ENCODE data around the gene OR51I1. TPM values are rescaled to one million over a fixed set of nuclear protein-coding genes. Genes with fewer than 3 reads are reported as not detected.

OR51I1 gene
- total and polyA plus RNA-seq, 7 donors = not detected

GRCh38 chr11:5423131-5423530 is 18.2 kb downstream of the OR51I1 start:
- no peak for TF ChIP-seq CTCF (IDR thresholded peaks at IDR 0.05)
- no peaks in the 10 kb centered on the region for H3K9me3 ChIP-seq
- WGBS, 3 donors = 62 to 68% (median 66%) methylated on average over 3 of the region's 3 CpGs
- peaks cover 0 to 1% (median 0%) of the 10 kb centered on the region in 3 donors for H3K27me3 ChIP-seq (ENCODE audit: insufficient read depth in 3 of 3, low read length in 2 of 3)
- no peak for ATAC-seq
- no peak for DNase-seq
- no peak overlapping the region for H3K4me3 ChIP-seq
- no peak overlapping the region for H3K27ac ChIP-seq
- H3K4me1 ChIP-seq = no peaks in the 10 kb centered on the region
- intact Hi-C loops (cut with DNase I) = no loop called here
- H3K36me3 ChIP-seq (ENCODE audit: insufficient read depth in 1 of 2, low read depth in 1 of 2) = no peaks in the 10 kb centered on the region

- Histone ChIP-seq H3K4me3 (no peak within 1 kb of the TSS), H3K36me3 (ENCODE audit: insufficient read depth in 1 of 2, low read depth in 1 of 2) (no peaks in the 10 kb centered on the region), H3K9me3 (no peaks in the 10 kb centered on the region), H3K4me1 (no peaks in the 10 kb centered on the region), H3K27me3 (ENCODE audit: insufficient read depth in 3 of 3, low read length in 2 of 3) (peaks cover 0 to 1% (median 0%) of the 10 kb centered on the region in 3 donors), H3K27ac (no peak within 1 kb of the TSS)
- WGBS, 3 donors = 55 to 76% (median 65%) methylated on average over 1 of the region's 1 CpG
- TF ChIP-seq CTCF (IDR thresholded peaks at IDR 0.05) = no peak
- DNase-seq (no peak), ATAC-seq (no peak)
- intact Hi-C loops (cut with DNase I) = no loop called here
These were observed 19.5 kb downstream of the OR51I1 start, which contains the start of gene OR51Q1 for GRCh38 chr11:5421811-5422210. OR51Q1 (plus strand) TSS chr11:5422111; CDS start chr11:5422201, 90 bp downstream.

- ATAC-seq (no peak), DNase-seq (no peak)
- H3K27ac ChIP-seq = no peak overlapping the region
- no peaks in the 10 kb centered on the region for H3K4me1 ChIP-seq
- no peaks in the 10 kb centered on the region for H3K36me3 ChIP-seq (ENCODE audit: insufficient read depth in 1 of 2, low read depth in 1 of 2)
- peaks cover 0 to 1% (median 0%) of the 10 kb centered on the region in 3 donors for H3K27me3 ChIP-seq (ENCODE audit: insufficient read depth in 3 of 3, low read length in 2 of 3)
- no peaks in the 10 kb centered on the region for H3K9me3 ChIP-seq
- H3K4me3 ChIP-seq = no peak overlapping the region
- intact Hi-C loops (cut with DNase I) = no loop called here
- 47 to 53% (median 48%) methylated on average over 5 of the region's 5 CpGs for WGBS, 3 donors
- no peak for TF ChIP-seq CTCF (IDR thresholded peaks at IDR 0.05)
These were observed 20.3 kb downstream of the OR51I1 start for GRCh38 chr11:5420993-5421392.

- no peaks in the 10 kb centered on the region for H3K9me3 ChIP-seq
- ATAC-seq (no peak), DNase-seq (no peak)
- no peak overlapping the region for H3K4me3 ChIP-seq
- H3K4me1 ChIP-seq = no peaks in the 10 kb centered on the region
- H3K27me3 ChIP-seq (ENCODE audit: insufficient read depth in 3 of 3, low read length in 2 of 3) = no peaks in the 10 kb centered on the region
- no peak for TF ChIP-seq CTCF (IDR thresholded peaks at IDR 0.05)
- H3K27ac ChIP-seq = no peak overlapping the region
- H3K36me3 ChIP-seq (ENCODE audit: insufficient read depth in 1 of 2, low read depth in 1 of 2) = no peaks in the 10 kb centered on the region
- intact Hi-C loops (cut with DNase I) = no loop called here
These were observed 36.1 kb downstream of the OR51I1 start for GRCh38 chr11:5405173-5405572.

- Histone ChIP-seq H3K4me1 (no peaks in the 10 kb centered on the region), H3K36me3 (ENCODE audit: insufficient read depth in 1 of 2, low read depth in 1 of 2) (no peaks in the 10 kb centered on the region), H3K27ac (no peak overlapping the region), H3K27me3 (ENCODE audit: insufficient read depth in 3 of 3, low read length in 2 of 3) (no peaks in the 10 kb centered on the region), H3K4me3 (no peak overlapping the region), H3K9me3 (no peaks in the 10 kb centered on the region)
- no peak for ATAC-seq
- intact Hi-C loops (cut with DNase I) = no loop called here
- TF ChIP-seq CTCF (IDR thresholded peaks at IDR 0.05) = no peak
- no peak for DNase-seq
These were observed 42.4 kb downstream of the OR51I1 start for GRCh38 chr11:5398936-5399335.

Measured in psoas muscle (tissue), 8 donors.